Limb (tissue), 2 donors: ENCODE results near the gene ZNF618.
A peak's percentile ranks its signal among the peaks of the same experiment; 100 is the strongest.

Experiments
- DNase-seq, 2 donors: peaks; one replicate each; pipeline ENCODE4 v3.0.0-alpha.2; 2016; ENCODE audit errors: extremely low spot score in 2 of 2

ZNF618 gene

DNA sequence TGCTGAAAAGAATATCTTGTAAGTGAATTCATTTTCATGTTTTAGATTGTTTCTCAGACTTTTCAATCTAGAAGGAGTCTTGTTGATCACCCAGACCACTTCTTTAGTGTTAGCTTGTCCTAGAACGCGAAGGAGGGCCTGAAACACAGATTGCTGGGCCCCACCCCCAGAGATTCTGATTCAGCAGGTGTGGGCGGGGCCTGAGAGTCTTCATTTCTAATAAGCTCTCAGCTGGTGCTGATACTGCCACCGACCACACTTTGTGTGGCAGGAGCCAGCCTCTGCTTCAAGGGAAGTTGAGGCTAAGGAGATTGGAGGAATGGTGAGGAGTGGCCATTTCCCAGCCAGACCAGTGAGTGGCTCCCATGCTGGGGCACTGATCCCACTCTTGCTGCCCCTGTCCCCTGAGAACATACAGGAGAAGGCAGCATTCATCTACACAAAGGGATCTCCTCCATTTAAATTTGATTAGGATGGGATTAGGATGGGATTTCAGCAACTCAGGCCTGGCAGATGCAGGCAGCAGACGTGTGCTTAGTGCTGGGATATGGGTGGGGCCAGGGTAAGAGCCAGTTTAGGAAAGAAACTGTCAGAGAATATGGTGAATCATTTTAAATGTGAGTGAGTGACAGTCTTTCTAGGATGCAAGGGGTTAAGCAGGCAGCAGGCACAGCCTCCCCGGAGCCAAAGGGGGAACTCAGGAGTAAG is 35.9 kb downstream of the ZNF618 start:
- no peak for DNase-seq

DNA sequence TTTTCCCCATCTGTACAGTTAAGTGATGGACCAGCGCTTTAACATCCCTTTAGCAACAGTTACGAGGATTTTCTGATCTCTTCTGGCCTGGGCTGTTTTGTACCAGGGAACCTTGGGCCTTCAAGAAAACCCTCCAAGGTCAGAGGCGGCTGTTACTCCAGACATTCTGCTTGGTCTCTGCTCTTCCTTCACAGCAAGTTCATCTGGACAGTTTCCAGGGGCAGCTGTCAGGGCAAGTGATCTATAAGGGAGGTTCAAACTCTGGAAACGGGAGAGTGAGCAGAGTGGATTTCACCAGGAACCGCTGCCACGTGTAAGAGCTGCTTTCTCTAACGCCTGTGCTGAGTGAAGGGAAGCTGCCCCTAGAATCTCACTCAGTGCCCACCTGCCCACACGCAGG is 36.7 kb downstream of the ZNF618 start:
- DNase-seq, result no peak

DNA sequence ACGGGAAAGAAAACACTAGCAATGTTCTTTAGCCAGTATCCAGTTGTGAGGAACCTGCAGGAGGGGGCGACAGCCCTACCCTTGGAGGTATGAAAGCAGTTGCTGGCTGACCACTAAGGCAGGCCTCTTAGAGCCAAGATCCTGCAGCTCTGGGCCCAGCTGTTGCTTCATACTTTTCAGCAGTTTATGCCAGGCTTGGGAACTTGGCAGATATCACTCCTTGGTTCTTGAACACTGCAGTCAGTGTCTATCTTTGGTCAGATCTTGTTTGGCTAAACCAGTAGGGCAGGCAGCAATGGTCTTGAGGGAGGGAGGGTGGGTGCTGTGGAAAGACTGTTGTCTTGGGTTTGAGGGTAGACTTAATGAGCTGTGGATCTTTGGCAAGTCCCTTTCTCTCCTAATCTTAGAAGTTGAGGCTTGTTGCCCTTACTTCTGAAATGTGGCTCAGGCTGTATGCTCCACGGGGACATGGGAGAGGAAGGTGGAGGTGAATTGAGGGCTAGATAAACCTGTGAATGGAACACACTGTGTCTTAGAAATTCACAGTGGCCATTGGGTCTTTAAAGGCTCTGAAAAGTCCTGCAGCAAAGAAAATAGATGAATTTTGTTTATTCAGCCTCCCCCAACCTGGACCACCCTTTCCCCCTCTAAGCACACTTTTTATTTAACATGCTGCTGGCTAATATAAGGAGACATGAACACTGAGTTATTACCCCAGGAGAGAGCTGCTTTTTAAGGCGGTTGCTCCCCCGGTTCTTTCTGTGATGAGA is 37.5 kb downstream of the ZNF618 start:
- DNase-seq, result peak in 1 of 2 donors; percentile 36

DNA sequence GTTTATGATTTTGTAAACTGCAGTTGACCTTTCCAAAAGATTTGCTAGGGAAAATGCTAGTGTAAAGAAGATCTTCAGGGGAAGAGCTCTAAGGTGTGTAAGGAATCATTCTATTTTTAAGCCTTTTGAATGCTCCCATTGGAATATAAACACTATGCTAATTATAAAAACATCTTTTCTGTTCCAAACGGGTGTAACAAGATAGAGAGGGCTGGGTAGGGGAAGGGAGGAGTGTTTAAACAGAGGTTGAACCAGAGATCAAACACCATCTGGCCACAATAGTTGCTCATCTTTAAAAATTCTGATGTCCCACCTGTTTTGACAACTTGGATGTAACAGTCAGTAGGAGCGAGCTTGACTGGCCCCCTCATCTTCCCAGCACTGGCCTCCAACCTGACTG is 38.4 kb downstream of the ZNF618 start:
- no peak for DNase-seq

DNA sequence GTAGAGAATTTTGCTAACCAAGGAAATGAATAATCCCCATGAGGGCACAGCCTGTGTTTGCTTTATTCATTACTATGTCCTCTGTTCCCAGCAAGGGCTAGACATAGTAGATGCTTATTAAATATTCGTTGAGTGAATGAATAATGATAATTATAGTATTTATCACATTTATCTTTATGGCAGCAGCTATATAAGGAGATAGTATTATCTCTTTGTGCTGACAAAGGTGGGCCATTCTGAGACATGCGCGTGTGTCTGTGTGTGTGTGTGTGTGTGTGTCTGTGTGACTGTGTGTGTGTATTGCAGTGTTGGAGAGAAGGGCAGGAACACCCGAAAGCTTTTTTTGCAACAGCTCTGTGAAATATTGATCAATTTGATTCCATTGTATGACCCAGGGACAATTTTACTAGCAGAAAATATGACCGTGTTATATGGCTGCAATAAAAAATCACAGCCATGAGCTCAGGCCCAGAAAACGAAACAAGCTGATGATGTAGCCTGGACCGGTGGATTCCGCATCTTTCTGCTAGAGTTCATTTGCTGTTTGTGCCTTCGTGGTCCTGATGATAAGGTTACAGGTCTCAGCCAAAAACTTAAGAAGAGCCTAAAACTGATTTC is 39.8 kb downstream of the ZNF618 start:
- no peak for DNase-seq

DNA sequence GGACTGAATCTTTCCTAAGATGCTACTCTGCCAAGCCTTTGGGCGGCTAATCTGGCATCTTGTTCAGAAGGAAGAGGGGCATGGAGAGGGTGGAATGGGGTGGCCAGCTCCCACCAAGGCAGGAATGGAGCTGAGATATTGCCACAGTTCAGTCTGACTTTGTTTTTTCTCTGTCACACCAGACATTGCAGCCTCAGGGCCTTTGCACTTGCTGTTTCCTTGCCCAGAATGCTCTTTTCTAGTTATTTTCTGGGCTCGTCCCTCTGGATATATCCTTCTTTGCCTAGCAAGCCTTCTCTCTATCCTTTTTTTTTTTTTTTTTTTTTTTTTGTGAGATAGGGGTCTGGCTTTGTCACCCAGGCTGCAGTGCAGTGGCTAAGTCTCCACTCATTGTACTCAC is 40.8 kb downstream of the ZNF618 start:
- no peak for DNase-seq

DNA sequence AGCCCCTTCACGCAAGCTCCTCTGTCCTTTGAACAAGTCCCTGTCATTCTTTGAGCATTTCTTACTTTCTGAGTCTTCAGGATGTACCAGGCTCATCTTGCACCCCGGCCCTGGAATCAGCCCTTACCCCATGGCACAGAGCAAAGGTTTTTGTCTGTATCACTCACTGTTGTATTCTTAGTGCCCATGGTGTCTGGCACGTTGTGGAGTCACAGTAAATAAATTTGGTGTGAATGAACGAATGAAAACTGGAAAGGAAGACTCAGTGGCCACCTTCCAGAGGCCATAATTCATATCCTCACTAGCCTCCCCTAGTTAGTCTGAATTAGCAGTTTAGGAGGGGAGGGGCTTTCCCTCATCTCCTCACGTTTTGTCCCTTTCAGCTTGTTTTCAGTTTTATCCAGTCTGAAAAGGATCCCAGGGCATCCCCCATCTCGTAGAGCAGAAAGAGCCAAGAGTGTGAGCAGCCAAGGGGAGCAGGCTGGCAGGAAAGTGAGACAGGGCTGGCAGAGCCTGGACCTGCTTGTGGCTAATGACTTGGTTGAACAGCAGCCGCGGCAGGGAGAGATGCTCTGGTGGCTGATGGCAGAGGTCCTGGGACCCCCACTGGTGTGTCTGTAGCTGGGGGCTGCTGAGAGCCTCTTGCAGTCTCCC is 42.7 kb downstream of the ZNF618 start:
- DNase-seq, result no peak

DNA sequence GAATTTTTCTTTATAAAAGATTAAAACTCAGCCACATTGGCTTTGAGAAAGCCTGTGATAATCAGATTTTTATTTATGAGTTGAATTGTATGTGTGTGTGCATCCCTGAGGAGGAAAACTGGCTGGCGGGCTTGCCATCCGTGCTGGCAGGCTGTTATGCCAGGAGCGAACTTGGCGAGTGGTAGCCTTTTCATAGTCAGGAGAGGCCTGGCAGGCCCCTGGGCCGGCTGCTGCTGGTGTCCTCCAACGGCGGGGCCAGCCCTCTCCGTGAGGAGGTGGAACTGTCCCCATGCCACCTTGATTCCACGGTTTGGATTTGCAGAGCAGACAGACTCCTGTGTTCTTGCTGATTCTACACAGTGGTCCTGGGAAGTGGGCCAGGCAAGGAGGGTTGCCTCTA is 43.3 kb downstream of the ZNF618 start:
- DNase-seq, result no peak

DNA sequence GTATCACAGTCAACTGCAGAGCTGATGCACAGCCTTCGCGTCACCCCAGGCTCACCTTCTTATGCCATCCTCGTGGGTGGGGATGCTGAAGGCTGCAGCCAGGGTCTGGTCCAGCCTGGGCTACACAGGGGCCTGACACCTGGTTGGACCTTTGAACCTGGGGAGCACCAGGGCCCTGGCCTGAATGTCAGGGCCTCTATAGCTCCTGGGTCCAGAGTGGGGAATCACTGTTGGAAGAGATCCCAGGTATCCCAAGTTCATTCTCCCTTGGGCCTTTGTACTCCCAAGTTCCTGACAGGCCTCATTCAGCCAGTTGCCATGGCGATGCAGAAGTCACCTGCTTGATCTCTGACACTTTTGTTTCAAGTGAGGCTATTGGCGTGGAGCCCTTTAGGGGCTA is 43.8 kb downstream of the ZNF618 start:
- DNase-seq, result no peak

DNA sequence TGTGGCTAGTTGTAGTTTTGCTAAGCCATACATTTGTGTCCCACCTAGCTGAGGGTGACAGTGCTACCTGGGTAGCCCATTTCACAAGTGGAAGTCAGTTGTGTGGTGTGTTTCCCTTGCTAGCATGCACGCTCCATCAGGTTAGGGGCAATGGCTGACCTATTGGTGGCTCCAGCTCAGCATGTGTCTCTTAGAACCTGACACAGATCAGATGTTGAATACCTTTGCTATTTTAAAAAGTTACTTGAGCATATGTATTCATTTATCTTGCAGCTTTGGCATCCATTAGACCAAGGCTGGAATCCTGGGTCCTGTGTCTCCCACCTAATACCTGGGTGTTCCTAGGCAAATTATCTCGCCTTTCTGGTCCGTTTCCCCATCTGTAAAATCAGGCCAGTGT is 44.8 kb downstream of the ZNF618 start:
- no peak for DNase-seq

DNA sequence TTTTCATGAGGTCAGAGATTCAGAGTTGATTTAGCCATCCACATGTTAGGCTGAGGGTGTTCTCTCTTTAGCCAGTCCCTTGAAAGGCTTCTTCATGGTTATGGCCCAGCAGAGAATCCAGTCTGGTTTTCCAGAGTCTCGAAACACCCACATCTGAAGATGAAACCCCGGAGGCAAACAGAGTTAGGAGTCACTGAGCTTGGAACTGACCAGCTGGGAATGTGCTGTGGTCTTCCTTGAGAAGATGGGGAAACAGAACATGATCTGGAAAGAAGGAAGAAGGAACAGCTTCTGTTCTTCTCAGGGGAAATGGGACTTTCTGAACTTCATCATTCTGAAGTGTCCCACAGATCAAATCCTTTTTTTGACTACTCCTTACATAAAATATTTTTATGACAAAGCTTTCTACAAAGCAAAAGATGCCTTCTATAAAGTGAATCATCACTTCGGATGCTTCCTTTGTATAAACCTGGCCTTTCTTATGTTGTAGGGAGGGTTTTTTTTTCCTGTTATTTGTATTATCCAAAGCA is 45.4 kb downstream of the ZNF618 start:
- peak in 1 of 2 donors; percentile 1 for DNase-seq

DNA sequence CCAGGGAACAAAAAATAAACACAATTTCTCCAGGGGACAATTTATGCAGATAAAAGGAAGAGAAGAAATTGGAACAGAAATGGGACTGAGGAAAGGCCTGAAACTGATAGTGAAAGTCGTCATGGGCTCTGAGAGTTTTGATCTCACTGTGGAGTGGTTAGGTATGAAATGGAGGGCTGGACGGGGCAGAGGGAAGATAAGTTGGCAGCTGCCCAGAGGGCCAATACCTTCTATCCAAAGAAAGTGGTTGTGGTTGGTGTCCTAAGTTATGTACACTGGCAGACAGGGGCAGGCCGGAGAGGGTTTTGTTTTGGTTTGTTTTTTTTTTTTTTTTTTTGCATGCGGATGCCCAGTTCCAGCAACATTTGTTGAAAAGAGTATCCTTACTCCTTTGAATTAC is 46.1 kb downstream of the ZNF618 start:
- DNase-seq, result peak in 1 of 2 donors; percentile 1

DNA sequence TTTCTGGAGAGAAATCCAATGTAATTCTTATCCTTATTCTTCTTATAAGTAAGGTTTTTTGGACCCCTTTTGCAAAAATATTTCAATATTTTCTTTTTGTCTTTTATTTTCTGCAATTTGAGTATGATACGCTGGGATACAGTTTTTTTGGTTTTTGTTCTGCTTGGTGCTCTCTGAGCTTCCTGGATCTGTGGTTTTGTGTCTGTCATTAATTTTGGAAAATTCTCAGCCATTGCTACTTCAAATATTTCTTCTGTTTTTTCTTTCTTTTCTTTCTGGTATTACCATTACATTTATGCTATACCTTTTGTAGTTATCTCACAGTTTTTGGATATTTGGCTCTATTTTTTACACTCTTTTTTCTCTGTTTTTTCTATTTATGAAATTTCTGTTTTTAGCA is 50.1 kb downstream of the ZNF618 start:
- no peak for DNase-seq

DNA sequence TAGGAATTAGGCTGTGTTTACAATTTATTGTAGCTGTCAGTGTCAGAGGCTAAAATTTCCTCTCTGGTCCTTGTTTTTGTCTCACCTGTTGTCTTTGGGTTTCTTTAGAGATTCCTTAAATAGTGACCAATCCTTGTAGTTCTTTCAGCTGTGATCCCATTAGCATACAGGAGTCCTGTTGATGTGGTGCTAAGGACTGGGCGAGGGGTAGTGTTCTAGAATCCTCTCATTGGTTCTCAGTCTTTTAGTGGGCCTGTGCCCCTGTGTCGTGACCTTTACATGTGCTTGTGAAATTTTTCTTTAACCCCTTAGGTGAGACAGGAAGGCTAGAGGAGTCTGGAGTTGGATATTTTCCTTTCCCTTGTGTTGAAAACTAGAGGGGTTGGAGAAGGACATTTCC is 51.2 kb downstream of the ZNF618 start:
- DNase-seq, result no peak

DNA sequence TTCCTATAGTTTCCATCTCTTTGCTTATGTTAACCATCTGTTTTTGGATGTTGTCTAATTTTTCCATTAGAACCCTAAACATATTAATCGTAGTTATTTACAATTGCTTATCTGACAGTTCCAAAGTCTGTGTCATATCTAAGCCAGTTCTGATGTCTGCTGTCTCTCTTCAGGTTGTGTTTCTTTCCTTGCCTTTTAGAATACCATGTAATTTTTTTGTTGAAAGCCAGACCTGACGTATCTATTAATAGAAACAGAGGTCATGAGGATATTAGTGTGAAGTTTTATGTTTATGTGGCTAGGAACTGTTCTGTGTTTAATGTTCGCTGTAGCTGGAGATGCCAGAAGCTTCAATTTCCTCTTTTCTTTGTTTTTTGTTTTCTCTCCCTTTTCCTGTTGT is 52.2 kb downstream of the ZNF618 start:
- no peak for DNase-seq

DNA sequence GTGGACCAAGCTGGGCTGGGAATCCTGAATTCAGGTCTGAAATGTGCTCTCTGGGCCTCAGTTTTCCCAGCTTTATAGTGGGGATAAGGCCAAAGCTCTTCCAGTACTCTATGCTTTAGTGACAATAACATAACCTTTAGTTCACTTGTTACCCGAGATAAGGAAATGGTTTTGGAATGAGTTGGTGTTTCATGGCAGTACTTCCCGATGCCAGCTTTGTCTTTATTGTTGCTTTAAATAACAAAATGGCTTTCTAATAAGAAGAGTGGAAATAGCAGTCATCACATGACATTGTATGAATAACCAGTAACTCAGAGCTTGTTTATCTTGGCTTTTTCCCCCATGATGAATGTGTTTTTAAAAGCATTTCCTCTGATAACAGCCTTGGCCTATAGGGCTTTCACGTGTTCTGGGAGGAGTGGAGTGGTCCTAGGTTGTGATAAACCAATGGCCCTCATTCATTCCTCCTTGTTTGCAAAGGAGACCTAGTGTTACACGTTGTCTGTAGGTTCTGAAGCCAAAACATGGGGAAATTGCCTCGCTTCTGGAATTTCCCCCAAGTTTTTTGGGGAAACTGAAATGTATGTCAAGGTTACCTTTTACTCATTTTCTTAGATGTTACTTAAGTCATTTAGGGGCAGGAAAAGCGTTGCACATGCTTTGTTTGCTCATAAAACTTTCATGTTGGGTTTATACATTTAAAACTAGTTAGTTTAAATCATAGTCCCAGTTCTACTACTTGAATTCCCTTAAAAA is 53.7 kb downstream of the ZNF618 start:
- DNase-seq, result no peak

DNA sequence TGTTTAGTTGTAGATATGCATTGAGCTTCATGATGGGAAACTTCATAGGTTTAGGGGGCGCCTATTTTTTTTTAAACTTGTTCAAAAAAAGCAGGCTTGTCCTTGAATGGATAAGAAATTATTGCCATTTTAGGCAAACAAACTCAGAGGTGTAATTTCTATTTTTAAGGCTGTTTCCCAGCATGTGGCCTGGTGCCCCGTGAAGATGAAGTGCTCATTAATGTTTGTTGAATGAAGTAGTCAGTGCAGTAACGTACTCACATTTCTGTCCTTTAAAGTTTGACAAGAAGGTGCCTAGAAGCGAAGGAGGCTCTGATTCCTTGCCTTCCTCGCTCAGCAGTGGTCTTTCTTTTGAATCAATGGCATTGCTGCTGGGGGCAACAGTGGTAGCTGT is 54.3 kb downstream of the ZNF618 start:
- DNase-seq, result no peak

DNA sequence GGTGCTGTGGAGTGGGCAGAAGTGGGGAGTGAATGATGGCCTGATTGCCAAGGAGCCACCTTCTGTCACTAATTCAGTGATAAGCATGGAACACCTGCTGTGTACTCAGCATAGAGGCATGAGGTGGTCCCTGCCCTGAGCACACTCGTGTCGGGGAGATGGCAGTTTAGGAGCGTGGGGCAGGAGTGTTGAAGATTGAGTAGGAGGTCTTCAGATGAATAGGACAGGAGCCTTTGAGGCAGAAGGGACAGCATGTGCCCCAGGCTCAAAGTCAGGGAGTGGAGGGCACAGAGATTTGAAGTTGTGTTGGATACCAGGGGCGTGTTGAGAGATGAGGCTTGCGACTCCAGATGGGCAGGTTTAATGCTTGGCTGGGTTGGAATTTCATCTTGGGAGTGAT is 55.0 kb downstream of the ZNF618 start:
- no peak for DNase-seq

DNA sequence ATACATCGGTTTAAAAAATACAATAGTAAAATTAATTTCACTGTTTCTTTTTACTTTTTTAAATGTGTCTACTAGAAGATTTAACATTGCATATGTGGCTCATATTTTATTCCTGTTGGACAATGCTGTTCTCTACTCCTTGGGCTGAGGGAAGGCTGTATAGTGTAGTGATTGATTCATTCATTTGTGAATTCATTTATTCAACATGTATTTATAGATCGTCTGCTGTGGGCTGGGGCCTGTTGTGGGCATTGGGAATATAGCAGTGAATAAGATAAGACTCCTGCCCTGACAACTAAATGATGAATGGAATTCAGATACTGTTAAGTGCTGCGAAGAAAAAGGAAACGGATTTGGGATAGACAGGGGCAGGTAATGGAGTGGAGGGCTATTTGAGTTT is 55.7 kb downstream of the ZNF618 start:
- DNase-seq, result no peak

DNA sequence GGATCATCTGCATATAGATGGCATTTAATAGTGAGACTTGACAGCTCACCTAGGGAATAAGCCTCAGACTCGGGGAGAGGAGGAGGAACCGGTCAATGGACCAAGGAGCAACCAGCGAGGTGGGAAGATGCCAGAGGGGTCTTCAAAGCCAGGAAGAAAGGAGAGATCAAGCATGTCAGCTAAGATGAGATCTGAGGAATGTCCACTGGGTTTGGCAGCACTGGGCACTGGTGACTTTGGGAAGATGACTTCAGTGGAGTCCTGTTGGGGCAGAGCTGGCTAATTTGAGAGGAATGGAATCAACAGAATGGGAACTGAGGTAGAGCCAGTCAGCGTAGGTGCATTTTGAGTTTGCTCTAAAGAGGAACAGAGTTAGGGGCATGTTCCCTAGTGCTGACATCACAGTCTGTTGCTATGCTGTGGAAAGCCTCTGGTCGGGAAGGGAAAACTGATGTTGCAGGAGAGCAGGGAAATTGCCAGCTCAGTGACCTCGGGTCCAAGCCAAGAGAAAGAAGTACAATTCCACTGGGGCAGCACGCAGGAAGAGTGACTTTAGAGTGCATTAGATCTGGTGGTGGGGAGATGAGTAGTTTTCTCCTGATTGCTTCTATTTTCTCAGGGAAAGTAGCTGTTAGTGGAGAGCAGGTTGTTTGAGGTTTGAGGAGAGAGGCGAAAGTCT is 56.9 kb downstream of the ZNF618 start:
- no peak for DNase-seq

DNA sequence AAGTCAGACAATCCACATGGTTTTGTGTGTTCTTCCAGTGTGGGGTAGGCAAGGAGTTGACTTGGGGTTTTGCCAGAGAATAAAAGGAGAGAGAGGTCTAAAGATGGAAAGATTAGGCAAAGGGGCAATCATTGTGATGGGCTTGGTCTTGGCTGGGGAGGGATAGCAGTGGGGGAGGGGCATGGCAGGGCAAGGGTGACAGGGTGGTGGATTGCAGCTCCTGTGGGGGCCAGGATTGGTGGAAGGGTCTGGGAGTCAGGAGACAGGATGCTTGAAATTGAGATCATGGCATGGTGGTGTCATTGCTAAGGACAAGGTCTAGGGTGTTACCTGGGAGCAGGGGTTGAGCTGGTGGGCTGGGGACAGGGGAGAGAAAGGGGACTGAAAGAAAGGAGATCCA is 57.6 kb downstream of the ZNF618 start:
- DNase-seq, result no peak
